Right lobe of liver (tissue), 6 donors: ENCODE measurements around the gene ATF7. TPM values are rescaled to one million over a fixed set of nuclear protein-coding genes. Genes with fewer than 3 reads are reported as not detected.

Experiments used
- ATAC-seq, 4 donors: fragments of 200-7000 bp; cut with Tn5 transposase; one replicate each; pipeline ENCODE4 v1.9.1; 2020; ENCODE audit warnings: mild to moderate bottlenecking in 4 of 4, moderate library complexity in 4 of 4
- DNase-seq, 3 donors: peaks; one replicate each; pipeline ENCODE4 v3.0.0-alpha.2; 2020
- H3K27ac ChIP-seq, 3 donors: fragments of 200-600 bp; one replicate each; pipeline ENCODE4 v1.8.0; 2022
- H3K27me3 ChIP-seq, 2 donors: fragments of 200-600 bp; one replicate each; pipeline ENCODE4 v1.8.0; 2022
- H3K36me3 ChIP-seq, 4 donors: fragments of 200-600 bp; sonication (generic) in 1 of 4; one replicate each; pipeline versions ENCODE4 v1.5.1 to v1.8.0; 2017 to 2022; ENCODE audit warnings: control low read depth in 1 of 4
- H3K4me1 ChIP-seq, 4 donors: fragments of 200-600 bp; sonication (generic) in 1 of 4; one replicate each; pipeline versions ENCODE4 v1.5.1 to v1.8.0; 2017 to 2022; ENCODE audit warnings: control low read depth in 1 of 4
- H3K4me3 ChIP-seq, 3 donors: fragments of 200-600 bp; one replicate each; pipeline ENCODE4 v1.8.0; 2022
- H3K9me3 ChIP-seq, 4 donors: fragments of 200-600 bp; sonication (generic) in 1 of 4; one replicate each; pipeline versions ENCODE4 v1.5.1 to v1.8.0; 2017 to 2022; ENCODE audit warnings: control low read depth in 1 of 4
- POLR2A ChIP-seq: fragments of 450-650 bp; IDR thresholded peaks from one replicate; pipeline ENCODE4 v1.6.1; 2017; ENCODE audit warnings: antibody characterized with exemption, mild to moderate bottlenecking
- WGBS: methylation state at CpG from one replicate; pipeline ENCODE4 v1.1.6; 2018; ENCODE audit warnings: low coverage, low lambda C conversion rate; ENCODE audit not compliant: insufficient coverage; ENCODE audit errors: missing lambda C conversion rate; 5-methylcytosine and 5-hydroxymethylcytosine counted together
- intact Hi-C, 2 donors: fragments of 100-400 bp; cut with DNase I; formaldehyde crosslinking; loops; one replicate each; pipeline versions ENCODE4 v1.11.2 to v1.14.1; 2022
- total RNA-seq, 6 experiments: library from RNA; depleted of rRNA in 2 of 6; stranded (reverse); fragments of >200 nt in 2 of 6; fragmentation: NEBNext Ultra II Directional in 3 of 6; extraction: Animal tissue kit (Norgen Biotek cat#: 25700) in 3 of 6; gene quantifications; one replicate each; pipeline versions ENCODE4 v1.1.0 to v1.2.4, GENCODE V29; 2016 to 2023
- TF ChIP-seq, protein P1 (sequence below), 4 donors: fragments of 200-600 bp in 3 of 4; fragments of 450-650 bp in 1 of 4; IDR thresholded peaks; one replicate each; pipeline versions ENCODE4 v1.5.1 to v1.8.0; 2016 to 2022; ENCODE audit warnings: antibody characterized with exemption in 4 of 4, mild to moderate bottlenecking in 2 of 4
- donor health status: DM: no; HTN: yes; CAD: no.
- donor health status: DM: no; HTN: no; CAD: no.
- donor health status: DM: no; HTN: no; CAD: no.
- donor health status: DM: no; HTN: yes; CAD: no.
- donor health status: DM: no; HTN: yes; CAD: no.

ATF7 gene
- total RNA-seq, 6 experiments from 2014 or later: 7.9 to 18.7 (median 12.3) TPM

DNA sequence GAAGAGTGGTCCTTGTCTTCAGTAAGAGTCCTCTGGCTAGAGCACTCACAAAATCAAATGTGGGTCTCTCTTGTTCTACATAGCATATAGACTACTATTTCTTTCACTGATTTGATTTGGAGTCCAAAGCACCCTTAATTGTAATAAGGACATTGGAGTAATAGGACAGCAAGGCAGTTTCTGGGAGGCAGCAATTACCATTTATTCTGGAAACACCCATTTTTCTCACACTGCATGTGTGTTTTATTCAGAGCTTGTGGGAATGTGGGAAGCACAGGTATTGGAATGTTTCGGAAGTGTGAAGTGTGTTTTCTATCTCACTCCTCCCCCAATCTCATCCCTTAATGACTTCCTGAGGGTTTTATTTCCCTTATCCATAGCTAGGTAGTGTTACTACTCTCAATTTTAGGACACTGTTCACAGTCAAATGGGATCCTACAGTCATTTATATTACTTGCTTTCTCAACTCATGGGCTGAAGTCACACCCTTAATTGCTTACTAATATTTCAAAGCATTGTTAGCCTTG is 154.1 kb downstream of the ATF7 start:
- ATAC-seq: no peak
- no peak overlapping the region for H3K4me3 ChIP-seq
- intact Hi-C loops: no loop called here
- no peak overlapping the region for H3K27ac ChIP-seq
- H3K27me3 ChIP-seq: no peaks in the 10 kb centered on the region
- DNase-seq: no peak
- peaks cover 0 to 3% (median 0%) of the 10 kb centered on the region in 4 donors for H3K4me1 ChIP-seq
- WGBS: 83% methylated on average over 1 of the region's 1 CpG
- no peak for TF ChIP-seq POLR2A
- TF ChIP-seq, protein P1, sequence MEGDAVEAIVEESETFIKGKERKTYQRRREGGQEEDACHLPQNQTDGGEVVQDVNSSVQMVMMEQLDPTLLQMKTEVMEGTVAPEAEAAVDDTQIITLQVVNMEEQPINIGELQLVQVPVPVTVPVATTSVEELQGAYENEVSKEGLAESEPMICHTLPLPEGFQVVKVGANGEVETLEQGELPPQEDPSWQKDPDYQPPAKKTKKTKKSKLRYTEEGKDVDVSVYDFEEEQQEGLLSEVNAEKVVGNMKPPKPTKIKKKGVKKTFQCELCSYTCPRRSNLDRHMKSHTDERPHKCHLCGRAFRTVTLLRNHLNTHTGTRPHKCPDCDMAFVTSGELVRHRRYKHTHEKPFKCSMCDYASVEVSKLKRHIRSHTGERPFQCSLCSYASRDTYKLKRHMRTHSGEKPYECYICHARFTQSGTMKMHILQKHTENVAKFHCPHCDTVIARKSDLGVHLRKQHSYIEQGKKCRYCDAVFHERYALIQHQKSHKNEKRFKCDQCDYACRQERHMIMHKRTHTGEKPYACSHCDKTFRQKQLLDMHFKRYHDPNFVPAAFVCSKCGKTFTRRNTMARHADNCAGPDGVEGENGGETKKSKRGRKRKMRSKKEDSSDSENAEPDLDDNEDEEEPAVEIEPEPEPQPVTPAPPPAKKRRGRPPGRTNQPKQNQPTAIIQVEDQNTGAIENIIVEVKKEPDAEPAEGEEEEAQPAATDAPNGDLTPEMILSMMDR (IDR thresholded peaks at IDR 0.05): no peak
- no peaks in the 10 kb centered on the region for H3K9me3 ChIP-seq
- peaks cover 9 to 100% (median 67%) of the 10 kb centered on the region in 4 donors for H3K36me3 ChIP-seq

DNA sequence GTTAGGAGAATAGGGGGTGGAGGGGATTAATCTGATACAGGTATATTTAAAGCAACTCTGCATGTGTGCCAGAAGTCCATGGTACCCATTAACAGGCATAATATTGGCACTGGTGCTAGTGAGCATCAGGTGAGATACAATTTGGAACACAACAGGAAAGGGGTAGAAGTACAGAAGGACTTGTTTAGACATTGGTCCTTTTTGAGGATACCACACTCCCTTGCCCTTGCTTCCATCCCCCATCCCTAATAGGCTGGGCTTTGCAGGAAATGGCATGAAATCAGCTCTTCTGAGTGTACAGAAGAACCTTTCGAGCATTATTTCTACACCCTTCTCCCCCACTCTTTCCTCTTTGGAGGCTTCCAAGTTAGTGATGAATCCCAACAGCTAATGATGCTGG is 157.9 kb downstream of the ATF7 start:
- H3K4me1 ChIP-seq: peaks cover 0 to 12% (median 0%) of the 10 kb centered on the region in 4 donors
- no peak overlapping the region for H3K4me3 ChIP-seq
- no peaks in the 10 kb centered on the region for H3K9me3 ChIP-seq
- intact Hi-C loops: no loop called here
- 40% methylated on average over 1 of the region's 1 CpG for WGBS
- peaks cover 25 to 100% (median 79%) of the 10 kb centered on the region in 4 donors for H3K36me3 ChIP-seq
- no peak overlapping the region for H3K27ac ChIP-seq
- TF ChIP-seq POLR2A: no peak
- TF ChIP-seq, protein P1 (IDR thresholded peaks at IDR 0.05): no peak
- no peaks in the 10 kb centered on the region for H3K27me3 ChIP-seq
- no peak for DNase-seq
- no peak for ATAC-seq

DNA sequence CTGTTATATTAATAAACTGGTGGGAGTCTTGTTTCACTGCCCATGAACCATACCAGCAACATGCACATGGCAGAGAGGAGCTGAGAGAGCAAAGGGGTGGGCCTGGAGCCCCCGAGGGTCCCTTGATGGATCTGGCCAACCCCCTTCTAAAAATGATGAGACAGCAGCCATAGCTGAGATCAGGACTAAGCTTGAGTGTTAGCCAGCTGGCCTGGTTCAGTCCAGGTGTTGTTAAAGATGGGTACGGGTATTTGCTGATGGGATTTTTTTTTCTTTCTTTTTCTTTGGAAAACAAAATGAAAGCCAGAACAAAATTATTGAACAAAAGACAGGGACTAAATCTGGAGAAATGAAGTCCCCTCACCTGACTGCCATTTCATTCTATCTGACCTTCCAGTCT is 158.3 kb downstream of the ATF7 start:
- Histone ChIP-seq H3K4me3 (no peak overlapping the region), H3K36me3 (peaks cover 28 to 100% (median 80%) of the 10 kb centered on the region in 4 donors), H3K4me1 (peaks cover 0 to 16% (median 0%) of the 10 kb centered on the region in 4 donors), H3K9me3 (no peaks in the 10 kb centered on the region), H3K27ac (no peak overlapping the region), H3K27me3 (no peaks in the 10 kb centered on the region)
- WGBS: 73% methylated on average over 2 of the region's 2 CpGs
- intact Hi-C loops: no loop called here
- no peak for DNase-seq
- ATAC-seq: no peak
- TF ChIP-seq, protein P1 (IDR thresholded peaks at IDR 0.05): no peak
- no peak for TF ChIP-seq POLR2A

DNA sequence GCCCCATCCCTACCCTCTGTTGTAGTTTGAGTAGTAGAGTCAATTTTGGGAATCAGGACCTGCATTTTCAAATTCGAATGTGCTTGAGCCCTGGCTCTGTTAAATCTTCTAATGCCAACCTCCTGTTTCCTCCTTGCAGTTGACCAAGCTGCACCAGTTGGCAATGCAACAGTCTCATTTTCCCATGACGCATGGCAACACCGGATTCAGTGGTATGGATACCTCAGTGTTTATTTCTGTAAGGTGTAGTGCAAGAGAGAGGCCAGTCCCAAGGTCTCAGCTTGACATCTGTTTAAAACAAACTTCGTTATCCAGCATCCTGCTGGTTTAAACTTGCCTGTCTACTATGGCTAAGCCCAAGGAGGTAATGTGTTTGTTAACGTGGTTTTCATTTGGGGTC is 159.1 kb downstream of the ATF7 start:
- no peaks in the 10 kb centered on the region for H3K27me3 ChIP-seq
- TF ChIP-seq, protein P1 (IDR thresholded peaks at IDR 0.05): no peak
- TF ChIP-seq POLR2A: no peak
- no peak overlapping the region for H3K27ac ChIP-seq
- no peak overlapping the region for H3K4me3 ChIP-seq
- peaks cover 0 to 24% (median 2%) of the 10 kb centered on the region in 4 donors for H3K4me1 ChIP-seq
- no peak for ATAC-seq
- 39% methylated on average over 2 of the region's 5 CpGs for WGBS
- no peaks in the 10 kb centered on the region for H3K9me3 ChIP-seq
- H3K36me3 ChIP-seq: peaks cover 33 to 100% (median 83%) of the 10 kb centered on the region in 4 donors
- no peak for DNase-seq
- intact Hi-C loops: no loop called here
